ENCODE measurements around the gene SYNGR3.

SYNGR3 gene

DNA sequence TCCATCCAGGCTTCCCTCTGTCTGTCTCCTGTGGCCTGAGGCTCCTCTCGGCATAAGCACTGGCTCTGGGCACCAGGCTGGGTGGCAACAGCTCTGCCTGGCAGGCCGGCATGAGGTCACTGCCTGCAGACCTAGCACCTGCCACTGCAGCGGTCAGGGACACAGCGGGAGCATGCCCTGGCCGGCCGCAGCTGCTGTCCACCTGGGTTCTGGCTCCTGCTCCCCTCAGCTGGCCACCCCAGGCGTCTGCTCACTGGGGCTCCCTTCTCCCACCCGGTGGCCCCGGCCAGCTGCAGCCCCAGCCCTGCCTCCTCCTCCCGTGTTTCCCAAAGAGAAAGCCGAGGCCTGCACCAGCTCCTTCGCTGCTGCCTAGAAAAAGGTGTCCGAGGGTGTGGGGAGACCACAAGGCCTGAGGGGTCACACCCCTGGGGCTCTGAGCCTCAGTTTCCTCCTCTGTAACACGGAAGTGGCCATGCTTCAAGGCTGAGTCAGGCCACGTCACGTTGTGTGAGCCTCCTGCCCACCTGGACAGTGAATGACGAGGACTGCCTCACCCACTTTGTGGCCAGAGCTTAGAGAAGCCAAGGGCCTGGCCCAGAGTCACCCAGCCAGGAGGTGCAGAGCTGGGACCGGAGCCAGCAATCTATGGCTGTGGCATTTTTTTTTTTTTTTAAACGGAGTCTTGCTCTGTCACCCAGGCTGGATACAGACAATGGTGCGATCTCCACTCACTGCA lies 51.2 kb downstream of the SYNGR3 start:
- TF ChIP-seq, protein P1, sequence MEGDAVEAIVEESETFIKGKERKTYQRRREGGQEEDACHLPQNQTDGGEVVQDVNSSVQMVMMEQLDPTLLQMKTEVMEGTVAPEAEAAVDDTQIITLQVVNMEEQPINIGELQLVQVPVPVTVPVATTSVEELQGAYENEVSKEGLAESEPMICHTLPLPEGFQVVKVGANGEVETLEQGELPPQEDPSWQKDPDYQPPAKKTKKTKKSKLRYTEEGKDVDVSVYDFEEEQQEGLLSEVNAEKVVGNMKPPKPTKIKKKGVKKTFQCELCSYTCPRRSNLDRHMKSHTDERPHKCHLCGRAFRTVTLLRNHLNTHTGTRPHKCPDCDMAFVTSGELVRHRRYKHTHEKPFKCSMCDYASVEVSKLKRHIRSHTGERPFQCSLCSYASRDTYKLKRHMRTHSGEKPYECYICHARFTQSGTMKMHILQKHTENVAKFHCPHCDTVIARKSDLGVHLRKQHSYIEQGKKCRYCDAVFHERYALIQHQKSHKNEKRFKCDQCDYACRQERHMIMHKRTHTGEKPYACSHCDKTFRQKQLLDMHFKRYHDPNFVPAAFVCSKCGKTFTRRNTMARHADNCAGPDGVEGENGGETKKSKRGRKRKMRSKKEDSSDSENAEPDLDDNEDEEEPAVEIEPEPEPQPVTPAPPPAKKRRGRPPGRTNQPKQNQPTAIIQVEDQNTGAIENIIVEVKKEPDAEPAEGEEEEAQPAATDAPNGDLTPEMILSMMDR (IDR thresholded peaks at IDR 0.05; ENCODE audit: control insufficient read depth, insufficient read depth, low read depth, low read length, missing control alignments), result no peak
- no peak for DNase-seq (ENCODE audit: low read depth)
- no peak overlapping the region for H3K4me3 ChIP-seq (ENCODE audit: control insufficient read depth, low read depth, low read length)

DNA sequence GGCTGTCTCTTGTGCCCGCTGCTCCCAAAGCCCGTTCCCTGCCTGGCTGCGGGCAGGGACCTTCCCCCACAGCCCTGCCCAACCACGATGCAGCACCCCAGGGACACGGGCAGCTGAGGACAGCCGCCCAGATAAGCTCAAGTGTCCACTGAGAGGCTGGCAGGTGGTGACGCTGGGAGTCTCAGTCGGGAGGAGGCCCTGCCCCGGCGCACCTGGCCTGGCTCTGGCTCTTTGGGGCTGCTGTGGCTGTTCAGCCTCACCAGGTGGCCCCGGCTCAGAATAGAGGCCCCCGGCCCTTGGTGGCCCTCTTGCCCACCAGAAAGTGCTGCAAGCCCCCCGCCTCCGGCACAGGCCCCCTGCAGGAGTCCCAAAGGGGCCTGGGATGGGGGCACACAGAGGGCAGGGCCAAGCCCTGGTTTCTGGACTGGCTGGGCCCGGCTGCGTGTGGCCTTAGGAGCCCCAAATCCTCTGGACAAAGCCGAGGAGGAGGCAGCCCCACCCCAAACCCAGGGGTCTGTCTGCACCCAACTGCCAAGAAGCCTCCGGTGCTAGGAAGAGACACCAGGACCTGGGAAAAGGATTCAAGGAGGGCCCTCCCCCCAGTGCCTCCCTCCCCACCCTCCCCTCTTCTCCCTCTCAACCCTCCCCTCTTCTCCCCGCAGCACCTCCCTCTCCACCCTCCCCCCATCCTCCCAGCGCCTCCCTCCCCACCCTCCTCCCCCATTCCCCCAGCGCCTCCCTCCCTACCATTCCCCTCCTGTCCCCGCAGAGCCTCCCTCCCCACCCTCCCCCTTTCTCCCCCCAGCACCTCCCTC lies 52.6 kb downstream of the SYNGR3 start:
- no peak for DNase-seq (ENCODE audit: low read depth)
- TF ChIP-seq, protein P1 (IDR thresholded peaks at IDR 0.05; ENCODE audit: control insufficient read depth, insufficient read depth, low read depth, low read length, missing control alignments), result no peak
- H3K4me3 ChIP-seq (ENCODE audit: control insufficient read depth, low read depth, low read length), result no peak overlapping the region

DNA sequence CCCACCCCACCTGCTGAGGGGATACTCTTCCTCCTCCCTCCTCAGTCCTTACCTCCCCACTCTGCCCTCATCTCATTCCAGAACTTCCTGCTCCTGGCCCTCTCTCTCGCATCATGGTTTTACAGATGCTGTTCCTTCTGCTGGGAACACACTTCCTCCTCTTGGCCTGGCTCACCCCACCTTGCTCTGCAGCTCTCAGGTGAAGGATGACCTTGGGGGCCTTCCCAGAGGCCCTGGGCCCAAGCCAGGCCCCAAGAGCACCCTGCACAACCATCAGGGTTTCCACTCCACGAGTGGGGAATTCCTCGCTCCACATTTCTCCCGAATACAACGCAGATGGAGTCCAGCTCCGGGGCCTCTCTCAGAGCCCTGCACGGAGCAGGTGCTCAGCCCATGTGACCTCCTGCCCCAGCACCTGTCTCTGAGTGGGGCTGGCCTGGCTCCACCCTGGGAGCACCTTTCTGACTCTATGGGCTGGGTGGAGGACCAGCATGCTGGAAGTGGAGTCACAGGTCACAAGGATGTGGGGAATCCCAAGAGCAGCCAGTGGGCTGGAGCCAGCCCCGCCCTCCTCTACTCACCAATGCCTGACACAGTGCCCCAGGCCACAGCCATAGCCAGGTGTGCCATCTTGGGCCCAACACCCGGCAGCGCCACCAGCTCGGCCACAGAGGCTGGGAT lies 53.4 kb downstream of the SYNGR3 start:
- H3K4me3 ChIP-seq (ENCODE audit: control insufficient read depth, low read depth, low read length), result no peak overlapping the region
- TF ChIP-seq, protein P1 (IDR thresholded peaks at IDR 0.05; ENCODE audit: control insufficient read depth, insufficient read depth, low read depth, low read length, missing control alignments), result no peak
- DNase-seq (ENCODE audit: low read depth), result no peak
